ENCODE results near the gene MTURN.

GRCh38 chr7:30166155-30166840 is 31.5 kb downstream of the MTURN start:
- TF ChIP-seq CTCF (conservative IDR thresholded peaks at IDR 0.05; ENCODE audit: low read depth, low read length): no peak
- no peak for TF ChIP-seq EZH2 (IDR thresholded peaks at IDR 0.05; ENCODE audit: low read length, unreplicated experiment)
- TF ChIP-seq EZH2phosphoT487 (IDR thresholded peaks at IDR 0.05; ENCODE audit: borderline replicate concordance, low read length): no peak

Data from PC-3 (cell line).